Progenitor cell of endocrine pancreas (in vitro differentiated cells): ENCODE results near the gene CDC45. TPM values are rescaled to one million over a fixed set of nuclear protein-coding genes. Genes with fewer than 3 reads are reported as not detected.
A peak's percentile ranks its signal among the peaks of the same experiment; 100 is the strongest.
"Not testable (repeated sequence)": the region's sequence is repeated elsewhere in the genome, so short reads cannot be mapped to it uniquely, and the experiment has no call there.

Experiments used
- DNase-seq: peaks from one replicate; pipeline ENCODE4 v3.0.0; 2021; ENCODE audit warnings: low spot score; ENCODE audit not compliant: unreplicated experiment
- H3K27ac Mint-ChIP-seq: 2 replicates; pipeline ENCODE4 v1.8.0; 2021; ENCODE audit warnings: mild to moderate bottlenecking, moderate library complexity, mixed read lengths
- H3K27me3 Mint-ChIP-seq: 2 replicates; pipeline ENCODE4 v1.8.0; 2021; ENCODE audit warnings: mixed read lengths
- H3K36me3 Mint-ChIP-seq: 2 replicates; pipeline ENCODE4 v1.8.0; 2022; ENCODE audit warnings: mixed read lengths; ENCODE audit not compliant: insufficient read depth
- H3K4me1 Mint-ChIP-seq: 2 replicates; pipeline ENCODE4 v1.8.0; 2021; ENCODE audit warnings: low read depth, mixed read lengths
- H3K4me3 Mint-ChIP-seq: 2 replicates; pipeline ENCODE4 v1.8.0; 2021; ENCODE audit warnings: low read depth, mild to moderate bottlenecking, moderate library complexity, mixed read lengths
- H3K9me3 Mint-ChIP-seq: 2 replicates; pipeline ENCODE4 v1.8.0; 2021; ENCODE audit warnings: low read depth, mixed read lengths
- total RNA-seq: library from RNA; stranded (reverse); gene quantifications from 2 replicates; pipeline ENCODE4 v1.2.1, GENCODE V29; 2021
- TF ChIP-seq, protein P1 (sequence below): fragments of 200-600 bp; sonication (generic); IDR thresholded peaks from one replicate; pipeline ENCODE4 v1.5.0; 2021; ENCODE audit warnings: antibody characterized with exemption, mild to moderate bottlenecking; ENCODE audit not compliant: unreplicated experiment

The CDC45 gene
- total RNA-seq, 1 donor from 2014 or later = 18.1 TPM

DNA sequence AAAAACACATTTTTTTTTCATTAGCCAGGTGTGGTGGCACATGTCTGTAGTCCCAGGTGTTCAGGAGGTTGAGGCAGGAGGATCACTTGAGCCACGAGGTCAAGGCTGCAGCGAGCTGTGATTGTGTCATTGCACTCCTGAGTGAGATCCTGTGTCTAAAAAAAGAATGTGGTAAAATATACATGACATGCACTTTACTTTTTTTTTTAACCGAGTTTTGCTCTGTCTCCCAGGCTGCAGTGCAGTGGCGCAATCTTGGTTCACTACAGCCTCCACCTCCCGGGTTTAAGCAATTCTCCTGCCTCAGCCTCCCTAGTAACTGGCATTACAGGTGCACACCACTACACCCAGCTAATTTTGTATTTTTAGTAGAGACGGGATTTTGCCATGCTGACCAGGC, 67.0 kb downstream of the CDC45 start:
- no peaks in the 10 kb centered on the region for H3K36me3 Mint-ChIP-seq
- no peak for DNase-seq
- peak overlapping the region; percentile 25 for H3K27ac Mint-ChIP-seq
- no peaks in the 10 kb centered on the region for H3K9me3 Mint-ChIP-seq
- no peak overlapping the region for H3K4me3 Mint-ChIP-seq
- H3K4me1 Mint-ChIP-seq = no peaks in the 10 kb centered on the region
- H3K27me3 Mint-ChIP-seq = no peaks in the 10 kb centered on the region
- TF ChIP-seq, protein P1, sequence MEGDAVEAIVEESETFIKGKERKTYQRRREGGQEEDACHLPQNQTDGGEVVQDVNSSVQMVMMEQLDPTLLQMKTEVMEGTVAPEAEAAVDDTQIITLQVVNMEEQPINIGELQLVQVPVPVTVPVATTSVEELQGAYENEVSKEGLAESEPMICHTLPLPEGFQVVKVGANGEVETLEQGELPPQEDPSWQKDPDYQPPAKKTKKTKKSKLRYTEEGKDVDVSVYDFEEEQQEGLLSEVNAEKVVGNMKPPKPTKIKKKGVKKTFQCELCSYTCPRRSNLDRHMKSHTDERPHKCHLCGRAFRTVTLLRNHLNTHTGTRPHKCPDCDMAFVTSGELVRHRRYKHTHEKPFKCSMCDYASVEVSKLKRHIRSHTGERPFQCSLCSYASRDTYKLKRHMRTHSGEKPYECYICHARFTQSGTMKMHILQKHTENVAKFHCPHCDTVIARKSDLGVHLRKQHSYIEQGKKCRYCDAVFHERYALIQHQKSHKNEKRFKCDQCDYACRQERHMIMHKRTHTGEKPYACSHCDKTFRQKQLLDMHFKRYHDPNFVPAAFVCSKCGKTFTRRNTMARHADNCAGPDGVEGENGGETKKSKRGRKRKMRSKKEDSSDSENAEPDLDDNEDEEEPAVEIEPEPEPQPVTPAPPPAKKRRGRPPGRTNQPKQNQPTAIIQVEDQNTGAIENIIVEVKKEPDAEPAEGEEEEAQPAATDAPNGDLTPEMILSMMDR = no peak

- Mint-ChIP-seq H3K4me3 (no peak overlapping the region), H3K9me3 (no peaks in the 10 kb centered on the region), H3K36me3 (no peaks in the 10 kb centered on the region), H3K4me1 (no peaks in the 10 kb centered on the region), H3K27ac (no peak overlapping the region), H3K27me3 (no peaks in the 10 kb centered on the region)
- TF ChIP-seq, protein P1 = no peak
- DNase-seq = no peak
These were observed 67.9 kb downstream of the CDC45 start for GRCh38 chr22:19547620-19548019.

DNA sequence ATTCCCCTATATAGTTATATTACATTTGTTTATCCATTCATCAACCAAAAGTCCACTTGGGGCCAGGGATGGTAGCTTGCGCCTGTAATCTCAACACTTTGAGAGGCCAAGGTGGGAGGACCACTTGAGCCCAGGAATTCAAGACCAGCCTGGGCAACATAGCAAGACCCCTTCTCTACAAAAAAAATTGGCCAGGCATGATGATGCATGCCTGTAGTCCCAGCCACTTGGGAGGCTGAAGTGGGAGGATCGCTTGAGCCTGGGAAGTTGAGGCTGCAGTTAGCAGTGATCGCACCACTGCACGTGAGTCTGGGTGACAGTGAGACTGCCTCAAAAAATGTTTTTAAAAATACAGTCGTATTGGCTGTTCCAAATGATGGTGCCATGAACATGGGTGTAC, 68.7 kb downstream of the CDC45 start:
- H3K4me1 Mint-ChIP-seq, DNase-seq, H3K27me3 Mint-ChIP-seq, H3K36me3 Mint-ChIP-seq, H3K27ac Mint-ChIP-seq, H3K9me3 Mint-ChIP-seq, H3K4me3 Mint-ChIP-seq: not testable (repeated sequence)

DNA sequence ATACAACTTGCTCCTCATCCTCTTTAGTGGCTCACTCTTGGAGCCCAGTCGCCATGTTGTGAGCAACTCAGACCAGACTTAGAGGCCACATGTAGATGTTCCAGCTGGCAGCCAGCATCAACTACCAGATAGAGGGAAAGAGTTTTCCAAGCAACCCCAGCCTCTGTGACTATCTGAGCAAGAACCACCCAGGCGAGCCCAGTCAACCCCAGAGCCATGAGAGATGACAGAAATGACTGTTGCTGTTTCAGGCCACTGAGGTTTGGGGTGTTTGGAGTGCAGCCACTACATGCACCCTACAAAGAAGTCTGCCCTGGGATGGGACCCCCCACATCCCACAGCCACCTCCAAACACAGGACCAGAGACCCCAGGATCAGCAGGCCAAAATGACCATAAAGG, 69.2 kb downstream of the CDC45 start:
- TF ChIP-seq, protein P1 = no peak

GRCh38 chr22:19549428-19549827, 69.7 kb downstream of the CDC45 start:
- Mint-ChIP-seq H3K4me3 (no peak overlapping the region), H3K36me3 (no peaks in the 10 kb centered on the region)
- no peak for DNase-seq

More for the DNA sequence above, 69.2 kb downstream of the CDC45 start:
- no peak overlapping the region for H3K27ac Mint-ChIP-seq
- H3K4me3 Mint-ChIP-seq = no peak overlapping the region
- DNase-seq = no peak
- H3K9me3 Mint-ChIP-seq = no peaks in the 10 kb centered on the region
- H3K36me3 Mint-ChIP-seq = no peaks in the 10 kb centered on the region
- H3K4me1 Mint-ChIP-seq = no peaks in the 10 kb centered on the region
- H3K27me3 Mint-ChIP-seq = no peaks in the 10 kb centered on the region

DNA sequence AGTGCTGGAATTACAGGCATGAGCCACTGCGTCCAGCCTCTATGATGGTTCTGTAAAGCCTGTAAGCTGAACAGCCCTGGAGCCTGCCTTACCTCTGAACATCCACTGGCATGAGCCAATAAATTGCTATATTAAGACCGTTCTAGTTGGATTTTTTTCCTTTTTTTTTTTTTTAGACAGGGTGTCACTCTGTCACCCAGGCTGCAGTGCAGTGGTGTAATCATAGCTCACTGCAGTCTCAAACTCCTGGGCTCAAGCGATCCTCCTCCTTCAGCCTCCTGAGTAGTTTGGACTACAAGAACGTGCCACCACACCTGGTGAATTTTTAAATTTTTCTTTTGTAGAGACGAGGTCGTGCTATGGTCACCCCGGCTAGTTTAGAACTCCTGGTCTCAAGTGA, 70.7 kb downstream of the CDC45 start:
- no peaks in the 10 kb centered on the region for H3K27me3 Mint-ChIP-seq
- no peaks in the 10 kb centered on the region for H3K4me1 Mint-ChIP-seq

More at GRCh38 chr22:19549428-19549827, 69.7 kb downstream of the CDC45 start:
- no peaks in the 10 kb centered on the region for H3K4me1 Mint-ChIP-seq
- no peaks in the 10 kb centered on the region for H3K27me3 Mint-ChIP-seq
- TF ChIP-seq, protein P1 = no peak
- H3K27ac Mint-ChIP-seq = no peak overlapping the region
- H3K9me3 Mint-ChIP-seq = no peaks in the 10 kb centered on the region

More for the DNA sequence above, 70.7 kb downstream of the CDC45 start:
- Mint-ChIP-seq H3K27ac (no peak overlapping the region), H3K9me3 (no peaks in the 10 kb centered on the region), H3K4me3 (no peak overlapping the region), H3K36me3 (no peaks in the 10 kb centered on the region)
- TF ChIP-seq, protein P1 = no peak
- DNase-seq = no peak
